ENCODE results near the gene SCCPDH.

DNA sequence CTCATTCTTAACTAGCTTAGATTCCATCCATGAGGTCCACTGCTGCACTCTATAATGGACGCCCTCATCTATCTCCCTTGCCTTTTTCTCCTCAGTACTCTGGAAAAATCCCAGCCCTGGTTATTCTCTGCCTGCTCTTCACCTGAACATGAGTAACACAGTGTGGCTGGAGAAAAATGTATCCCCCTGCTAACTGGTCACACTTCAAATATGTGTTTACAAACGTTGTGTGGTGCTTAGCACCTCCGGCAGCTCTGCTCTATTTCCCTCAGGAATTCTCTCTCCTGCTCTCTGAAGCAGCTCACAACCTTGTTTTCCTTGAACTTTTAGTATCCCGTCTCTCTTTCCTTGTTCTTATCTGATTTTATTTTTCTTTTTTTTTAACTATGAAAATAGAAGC is 4.1 kb downstream of the SCCPDH start:
- TF ChIP-seq, protein P1, sequence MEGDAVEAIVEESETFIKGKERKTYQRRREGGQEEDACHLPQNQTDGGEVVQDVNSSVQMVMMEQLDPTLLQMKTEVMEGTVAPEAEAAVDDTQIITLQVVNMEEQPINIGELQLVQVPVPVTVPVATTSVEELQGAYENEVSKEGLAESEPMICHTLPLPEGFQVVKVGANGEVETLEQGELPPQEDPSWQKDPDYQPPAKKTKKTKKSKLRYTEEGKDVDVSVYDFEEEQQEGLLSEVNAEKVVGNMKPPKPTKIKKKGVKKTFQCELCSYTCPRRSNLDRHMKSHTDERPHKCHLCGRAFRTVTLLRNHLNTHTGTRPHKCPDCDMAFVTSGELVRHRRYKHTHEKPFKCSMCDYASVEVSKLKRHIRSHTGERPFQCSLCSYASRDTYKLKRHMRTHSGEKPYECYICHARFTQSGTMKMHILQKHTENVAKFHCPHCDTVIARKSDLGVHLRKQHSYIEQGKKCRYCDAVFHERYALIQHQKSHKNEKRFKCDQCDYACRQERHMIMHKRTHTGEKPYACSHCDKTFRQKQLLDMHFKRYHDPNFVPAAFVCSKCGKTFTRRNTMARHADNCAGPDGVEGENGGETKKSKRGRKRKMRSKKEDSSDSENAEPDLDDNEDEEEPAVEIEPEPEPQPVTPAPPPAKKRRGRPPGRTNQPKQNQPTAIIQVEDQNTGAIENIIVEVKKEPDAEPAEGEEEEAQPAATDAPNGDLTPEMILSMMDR (IDR thresholded peaks at IDR 0.05): no peak
- no peak for TF ChIP-seq POLR2A (IDR thresholded peaks at IDR 0.05)
- TF ChIP-seq EP300 (IDR thresholded peaks at IDR 0.05; ENCODE audit: low read depth): no peak
- TF ChIP-seq POLR2AphosphoS5 (IDR thresholded peaks at IDR 0.05): no peak
